HG03280 (cell line): ENCODE measurements around the gene SERINC5.
A peak's percentile ranks its signal among the peaks of the same experiment; 100 is the strongest.
"Not testable (repeated sequence)": the region's sequence is repeated elsewhere in the genome, so short reads cannot be mapped to it uniquely, and the experiment has no call there.

Experiments used
- ATAC-seq: cut with Tn5 transposase; IDR thresholded peaks from one replicate; pipeline ENCODE4 v1.9.1; 2021; ENCODE audit warnings: mild to moderate bottlenecking, moderate library complexity; ENCODE audit not compliant: unreplicated experiment

The SERINC5 gene

DNA sequence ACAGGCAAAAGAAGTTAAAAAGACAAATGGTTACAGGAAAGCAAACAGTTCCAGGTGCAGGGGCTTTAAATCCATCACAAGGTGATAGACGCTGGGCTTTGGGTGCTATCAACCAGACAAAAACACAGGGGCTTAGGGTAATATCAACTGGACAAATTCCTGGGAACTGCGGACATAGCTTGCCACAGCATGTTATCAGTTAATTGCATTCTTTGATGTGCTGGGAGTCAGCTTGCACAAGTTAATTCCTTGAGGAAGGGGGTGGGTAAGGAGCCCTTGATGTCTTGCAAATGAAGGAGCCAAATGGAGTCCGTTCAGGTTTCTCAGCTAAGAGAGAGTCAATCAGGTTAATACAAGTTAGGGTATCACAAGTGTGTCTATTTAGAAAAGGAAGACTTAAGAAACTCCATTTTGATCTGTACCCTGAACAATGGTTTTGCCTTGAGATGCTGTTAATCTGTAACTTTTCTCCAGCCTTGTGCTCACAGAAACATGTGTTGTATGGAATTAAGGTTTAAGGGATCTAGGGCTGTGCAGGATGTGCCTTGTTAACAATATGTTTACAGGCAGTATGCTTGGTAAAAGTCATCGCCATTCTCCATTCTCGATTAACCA is 144.4 kb downstream of the SERINC5 start:
- not testable (repeated sequence) for ATAC-seq

DNA sequence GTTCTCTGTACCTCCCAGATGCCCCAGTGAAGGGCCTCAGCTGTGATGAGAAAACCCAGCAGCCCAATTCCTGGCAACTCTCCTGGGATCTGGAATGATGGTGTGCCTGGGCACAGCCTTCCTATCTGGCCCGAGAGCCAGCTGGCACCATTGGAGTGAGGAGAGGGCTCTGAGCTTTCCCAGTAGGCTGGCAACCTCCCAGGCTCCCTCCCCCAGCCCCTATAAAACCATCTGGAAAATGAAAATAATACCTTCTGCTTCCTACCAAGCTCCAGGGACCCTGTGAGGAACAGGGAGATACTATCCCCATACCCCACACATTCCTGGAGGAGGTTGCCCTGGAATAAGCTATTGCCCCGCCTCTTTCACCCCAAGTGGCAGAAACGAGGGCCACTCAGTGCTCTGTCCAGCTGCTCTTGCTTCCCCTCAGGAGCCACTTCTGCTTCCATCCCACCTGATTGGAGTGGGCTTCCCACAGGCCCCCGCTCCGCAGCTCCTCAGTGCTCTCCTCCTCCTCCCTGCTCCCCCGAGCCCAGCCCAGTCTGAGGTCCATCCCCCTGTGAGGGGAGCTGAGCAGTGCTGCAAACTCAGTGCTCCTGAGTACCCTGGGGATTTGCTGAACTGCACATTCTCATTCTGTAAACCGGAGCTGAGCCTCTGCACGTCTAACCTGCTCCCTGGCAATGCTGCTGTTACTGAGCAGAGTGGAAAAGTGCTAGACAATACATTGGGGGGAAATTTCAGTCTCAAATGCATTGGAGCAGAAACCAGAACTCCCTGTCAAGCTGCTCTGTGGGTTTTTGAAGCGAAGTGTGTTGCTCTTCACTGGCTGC is 146.0 kb downstream of the SERINC5 start:
- no peak for ATAC-seq

DNA sequence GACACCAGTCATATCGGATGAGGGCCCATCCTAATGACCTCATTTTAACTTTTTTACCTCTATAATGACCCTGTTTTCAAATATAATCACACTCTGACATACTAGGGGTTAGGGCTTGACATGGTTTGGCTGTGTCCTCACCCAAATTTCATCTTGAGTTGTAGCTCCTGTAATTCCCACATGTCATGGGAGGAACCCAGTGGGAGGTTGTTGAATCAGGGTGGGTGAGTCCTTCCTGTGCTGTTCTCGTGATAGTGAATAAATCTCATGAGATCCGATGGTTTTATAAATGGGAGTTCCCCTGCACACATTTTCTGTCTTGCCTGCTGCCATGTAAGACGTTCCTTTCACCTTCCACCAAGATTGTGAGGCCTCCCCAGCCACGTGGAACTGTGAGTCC is 148.9 kb downstream of the SERINC5 start:
- ATAC-seq = no peak

DNA sequence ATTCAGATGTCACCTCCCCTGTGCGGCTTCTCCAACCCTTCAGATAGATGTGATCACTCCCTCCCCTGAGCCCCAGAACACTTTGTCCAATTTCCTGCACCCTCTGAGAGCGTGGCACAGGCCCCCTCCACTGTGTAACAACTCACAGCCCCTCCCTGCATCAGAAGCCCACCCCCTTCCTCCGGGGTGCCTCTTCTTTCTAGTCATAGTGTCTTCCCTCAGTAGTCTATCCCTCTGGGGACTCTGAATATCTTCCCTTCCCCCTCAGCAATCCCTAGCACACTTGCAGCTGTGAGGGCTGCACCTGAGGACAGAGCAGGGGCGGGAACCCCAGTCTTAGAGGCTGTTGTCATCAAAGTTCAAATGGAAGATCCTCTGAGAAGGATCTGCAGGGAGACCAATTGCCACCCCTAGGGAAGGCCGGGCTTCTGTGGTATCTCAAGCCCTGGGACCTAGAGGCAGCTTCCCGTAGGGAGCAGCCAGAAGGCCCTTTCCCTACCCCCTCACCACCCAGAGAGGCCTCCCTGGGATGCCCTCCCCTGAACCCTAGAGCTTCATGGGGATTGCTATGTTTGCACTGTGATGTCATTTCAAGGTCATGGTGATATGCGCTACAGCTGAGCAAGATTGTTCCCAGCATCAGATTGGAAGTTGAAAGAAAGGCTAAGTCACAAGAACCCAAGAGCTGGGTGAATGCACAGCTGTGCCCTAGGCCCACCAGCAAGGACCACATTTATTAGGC is 150.0 kb downstream of the SERINC5 start:
- ATAC-seq = no peak

DNA sequence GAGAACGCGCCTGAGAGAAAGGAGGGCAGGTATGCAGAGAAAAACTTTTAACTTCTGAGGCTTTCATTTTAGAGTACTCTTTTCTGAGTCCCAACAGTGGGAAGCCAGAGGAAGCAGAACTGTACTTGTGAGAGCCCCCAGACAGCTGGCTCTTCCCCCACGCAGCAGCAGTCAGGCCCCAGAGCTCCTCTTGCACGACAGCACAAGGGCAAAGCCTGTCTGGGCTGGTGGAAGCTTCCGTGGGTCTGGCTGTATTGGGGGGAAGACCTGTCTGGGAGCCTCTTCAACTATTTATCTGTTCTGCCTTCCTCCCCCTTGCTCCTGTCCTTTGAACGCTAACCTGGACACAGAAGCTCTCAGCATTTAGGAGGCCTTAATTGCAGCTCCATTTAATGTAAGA is 152.5 kb downstream of the SERINC5 start:
- no peak for ATAC-seq

DNA sequence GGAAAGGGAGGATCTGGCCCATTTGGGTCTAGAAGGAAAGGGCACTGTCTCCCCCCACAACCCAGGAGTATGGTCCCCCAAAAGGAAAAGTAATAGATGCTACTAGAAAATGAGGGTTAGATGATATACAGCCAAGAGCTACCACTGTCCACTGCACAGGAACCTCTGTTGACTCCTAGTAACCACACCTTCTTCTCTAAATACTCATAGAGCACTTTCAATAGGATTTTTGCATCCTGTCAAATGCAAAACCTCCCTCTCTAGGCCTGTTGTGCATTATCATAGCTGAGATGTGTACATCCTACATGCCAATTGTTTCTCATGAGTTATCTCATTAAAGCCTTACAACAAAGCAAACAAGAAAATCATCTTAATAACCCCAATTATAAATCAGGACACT is 153.9 kb downstream of the SERINC5 start:
- no peak for ATAC-seq

DNA sequence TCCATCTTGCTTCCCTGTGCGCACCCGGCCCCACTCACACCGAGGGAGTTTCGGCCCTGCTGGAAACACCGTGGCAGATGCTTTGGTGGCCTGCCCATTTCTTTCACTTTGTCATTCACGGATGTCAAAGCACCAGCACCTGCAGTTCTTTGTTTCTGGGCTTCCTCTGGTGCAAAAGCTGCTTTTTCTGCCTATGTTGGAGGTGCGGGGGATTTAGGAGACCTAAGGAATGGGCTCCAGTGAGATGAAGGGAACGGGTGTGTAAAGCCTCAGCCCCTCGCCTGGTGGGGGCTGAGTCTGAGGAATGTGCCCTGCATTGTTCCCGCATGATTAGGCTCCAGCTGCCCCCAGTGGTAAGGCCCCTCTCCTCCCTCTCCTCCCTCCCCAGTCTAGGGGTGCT is 158.4 kb downstream of the SERINC5 start:
- no peak for ATAC-seq

DNA sequence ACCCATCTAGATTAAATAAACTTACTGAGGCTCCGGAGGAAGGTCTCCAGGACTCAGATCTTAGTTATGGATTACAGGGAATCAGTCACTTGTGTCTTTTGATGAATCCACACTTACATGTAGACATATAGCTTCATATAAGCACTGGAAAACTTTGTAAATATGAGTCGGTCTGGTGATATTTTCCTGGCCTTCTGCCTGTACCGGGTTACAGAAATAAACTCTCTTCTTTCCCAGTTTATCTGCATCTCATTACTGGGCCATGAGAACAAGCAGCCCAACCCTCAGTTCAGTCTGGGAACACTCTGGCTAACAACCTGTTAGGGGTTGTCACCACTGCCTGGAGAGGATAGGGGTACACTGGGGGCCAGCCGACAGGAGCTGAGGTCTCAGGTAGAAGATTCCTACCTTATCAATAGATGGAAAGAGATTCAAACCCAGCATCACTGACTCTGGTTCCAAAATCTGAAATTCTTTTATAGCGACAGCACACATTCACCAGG is 161.6 kb downstream of the SERINC5 start:
- no peak for ATAC-seq

DNA sequence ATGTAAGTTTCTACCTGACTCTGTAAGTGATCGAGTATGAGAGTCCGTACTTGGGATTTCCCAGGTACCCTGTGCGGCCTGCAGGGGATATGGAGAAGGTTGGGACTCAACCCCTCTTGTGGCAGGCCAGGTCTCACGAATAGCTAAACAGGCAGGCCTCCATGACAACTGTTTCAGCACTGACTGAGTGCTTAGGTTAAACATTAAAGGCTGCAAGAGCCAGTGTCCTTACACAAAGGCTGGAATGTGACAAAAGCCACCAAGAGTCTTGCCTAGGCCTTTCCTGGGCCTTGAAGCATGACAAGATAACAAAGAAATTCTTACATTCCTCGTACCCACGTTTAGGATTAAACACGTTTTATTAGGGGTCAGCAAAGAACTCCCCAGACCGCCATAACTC is 162.1 kb downstream of the SERINC5 start:
- no peak for ATAC-seq

DNA sequence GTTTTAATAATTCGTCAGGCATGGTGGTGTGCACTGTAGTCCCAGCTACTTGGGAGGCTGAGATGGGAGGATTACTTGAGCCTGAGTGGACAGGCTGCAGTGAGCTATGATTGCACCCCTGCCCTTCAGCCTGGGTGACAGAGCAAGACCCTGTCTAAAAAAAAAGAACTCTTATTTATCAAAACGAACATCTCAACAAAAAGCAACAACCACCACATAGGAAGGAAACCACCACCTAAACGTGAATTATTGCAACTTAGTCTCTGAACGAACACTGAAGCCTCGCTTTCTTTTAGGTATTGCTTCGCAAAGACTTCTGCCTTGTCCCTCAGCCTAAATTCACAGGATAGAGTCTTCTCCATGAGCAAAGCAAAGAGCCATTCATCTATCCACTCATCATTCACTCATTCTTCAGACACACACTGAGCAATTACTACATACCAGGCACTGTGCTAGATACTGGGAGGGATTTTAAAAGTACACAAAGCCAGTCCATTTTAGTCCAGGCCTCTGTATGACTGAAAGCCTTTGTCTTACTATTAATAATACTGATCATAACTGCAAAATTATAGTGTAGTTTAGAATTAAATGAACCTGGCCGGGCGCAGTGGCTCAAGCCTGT is 163.3 kb downstream of the SERINC5 start:
- ATAC-seq = no peak

DNA sequence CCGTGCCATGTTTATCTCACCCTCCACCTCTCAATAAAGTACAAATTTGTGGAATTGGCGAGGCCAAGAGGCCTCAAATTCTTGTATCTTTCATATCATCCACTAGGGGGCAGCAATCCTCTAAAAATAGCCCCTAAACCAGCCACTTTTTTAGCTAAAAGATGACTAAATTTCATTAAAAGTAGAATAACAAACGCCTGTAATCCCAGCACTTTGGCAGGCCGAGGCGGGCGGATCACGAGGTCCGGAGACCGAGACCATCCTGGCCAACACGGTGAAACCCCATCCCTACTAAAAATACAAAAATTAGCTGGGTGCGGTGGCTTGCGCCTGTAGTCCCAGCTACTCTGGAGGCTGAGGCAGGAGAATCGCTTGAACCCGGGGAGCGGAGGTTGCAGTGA is 164.1 kb downstream of the SERINC5 start:
- not testable (repeated sequence) for ATAC-seq

DNA sequence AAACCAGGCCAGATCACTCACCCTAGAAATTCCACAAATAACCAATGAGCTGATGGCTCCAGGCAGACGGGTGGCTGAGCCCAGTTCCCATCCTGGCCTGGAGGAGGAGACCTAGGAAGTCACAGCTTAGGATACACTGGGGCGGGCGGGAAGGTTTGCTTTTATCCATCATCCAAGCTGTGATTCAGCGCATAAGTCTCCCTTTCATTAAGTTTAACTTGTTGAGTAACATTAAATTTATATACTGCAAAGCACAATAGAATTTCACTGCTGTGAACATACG is 165.0 kb downstream of the SERINC5 start:
- no peak for ATAC-seq

DNA sequence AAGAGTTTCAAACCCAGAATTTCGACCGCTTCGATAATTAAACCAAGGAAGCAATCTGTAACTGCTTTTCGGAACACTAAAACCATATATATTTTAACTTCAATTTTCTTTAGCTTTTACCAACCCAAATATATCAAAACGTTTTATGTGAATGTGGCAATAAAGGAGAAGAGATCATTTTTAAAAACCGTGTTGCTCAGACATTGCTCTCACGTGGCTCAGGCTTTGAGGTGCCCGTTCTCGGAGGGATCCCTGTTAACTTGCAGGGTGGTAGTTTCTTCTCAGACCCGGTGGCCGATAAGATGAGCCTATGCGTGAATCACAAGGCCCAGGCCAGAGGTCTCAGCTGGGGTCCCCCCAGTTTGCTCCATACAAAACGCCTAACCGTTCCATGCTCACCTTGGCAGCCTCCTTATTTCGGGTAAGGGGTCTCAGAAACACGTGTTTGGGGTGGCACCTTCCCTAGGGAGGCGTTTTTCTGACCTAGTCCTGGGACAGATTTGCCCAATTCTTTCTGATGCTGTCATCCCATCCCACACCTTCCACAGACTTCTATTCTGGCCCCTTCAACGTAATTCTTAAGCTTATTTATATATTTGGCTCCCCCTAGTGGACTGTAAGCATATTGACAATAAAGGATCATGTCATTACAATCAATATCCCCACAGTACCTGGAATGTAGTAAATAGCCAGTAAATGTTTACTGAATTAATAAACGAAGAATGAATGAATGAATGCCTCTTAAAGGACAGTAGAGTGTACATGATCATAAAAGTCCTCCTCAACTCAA is 172.6 kb downstream of the SERINC5 start:
- ATAC-seq = peak; percentile 62

DNA sequence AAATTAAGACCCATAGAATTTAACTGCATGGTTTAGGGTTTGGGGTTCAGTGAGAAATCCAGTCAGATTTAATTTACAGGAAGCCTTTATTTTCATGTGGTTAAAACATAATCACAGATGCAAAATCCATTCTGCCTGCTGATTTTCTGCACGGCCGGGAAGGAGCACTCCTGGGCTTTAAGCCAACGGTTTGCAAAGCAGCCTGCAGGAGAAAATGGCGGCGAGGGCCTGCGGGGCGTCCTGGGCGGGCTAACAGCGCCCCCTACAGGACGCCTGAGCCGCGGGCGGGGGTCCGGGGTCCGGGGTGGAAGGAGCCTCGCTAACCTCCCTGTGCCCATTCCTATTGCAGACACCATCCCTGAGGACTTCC is 173.1 kb downstream of the SERINC5 start:
- ATAC-seq = no peak

DNA sequence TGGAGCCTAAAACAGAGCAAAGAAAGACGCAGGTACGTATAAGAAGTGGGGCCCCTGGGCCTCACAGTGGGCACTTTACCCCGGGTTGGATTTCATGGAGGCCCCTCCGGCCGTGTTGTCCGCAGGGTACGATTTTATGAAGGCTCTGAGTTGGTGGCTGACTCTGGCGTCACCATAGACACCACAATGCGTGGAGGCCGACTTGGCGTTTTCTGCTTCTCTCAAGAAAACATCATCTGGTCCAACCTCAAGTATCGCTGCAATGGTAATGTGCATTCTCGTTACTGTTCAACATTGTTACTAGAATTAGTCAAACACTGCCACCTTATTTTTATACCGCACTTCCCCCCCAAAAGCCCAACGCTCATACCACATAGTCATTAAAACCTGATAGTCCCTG is 173.6 kb downstream of the SERINC5 start:
- no peak for ATAC-seq

DNA sequence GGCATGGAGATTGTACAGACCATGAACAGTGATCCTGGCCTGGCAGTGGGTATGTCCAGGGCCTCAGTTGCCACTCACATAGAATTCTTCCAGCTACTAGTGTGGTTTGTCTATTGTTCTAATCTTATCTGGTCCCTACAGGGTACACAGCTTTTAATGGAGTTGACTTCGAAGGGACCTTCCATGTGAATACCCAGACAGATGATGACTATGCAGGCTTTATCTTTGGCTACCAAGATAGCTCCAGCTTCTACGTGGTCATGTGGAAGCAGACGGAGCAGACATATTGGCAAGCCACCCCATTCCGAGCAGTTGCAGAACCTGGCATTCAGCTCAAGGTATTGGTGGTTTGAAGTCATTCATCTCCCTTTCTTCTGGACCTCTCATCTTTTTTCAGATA is 176.9 kb downstream of the SERINC5 start:
- ATAC-seq = no peak

DNA sequence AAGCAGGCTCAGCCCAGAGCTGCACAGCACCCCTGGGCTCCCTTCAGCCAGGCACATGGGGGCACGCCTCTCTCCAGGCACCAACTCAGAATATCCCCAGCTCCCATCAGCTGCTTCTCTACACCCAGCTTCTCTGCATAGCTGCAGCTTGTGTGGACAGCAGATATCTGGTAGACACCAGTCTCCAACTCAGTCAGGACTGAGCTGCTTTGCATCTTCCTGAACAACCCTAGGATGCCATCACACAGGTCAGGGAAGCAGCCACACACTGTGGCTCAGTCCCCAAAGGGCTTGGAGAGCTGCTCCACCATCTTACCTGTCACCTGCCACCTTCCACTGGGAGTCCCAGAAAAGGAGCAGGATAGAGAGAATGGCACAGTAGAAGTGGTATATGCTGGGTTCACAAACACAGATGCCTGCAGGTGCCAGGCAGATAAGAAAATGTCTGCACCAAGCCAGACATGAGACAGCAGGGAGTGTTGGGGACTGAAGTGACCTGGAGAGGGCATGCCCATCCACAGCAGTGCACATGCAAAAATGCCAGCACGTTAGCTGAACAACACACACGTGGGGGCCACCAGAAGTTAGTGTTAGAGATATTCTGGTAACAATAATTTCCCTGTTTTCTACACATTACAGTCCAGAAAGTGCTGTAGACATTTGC is 178.7 kb downstream of the SERINC5 start:
- ATAC-seq = no peak

DNA sequence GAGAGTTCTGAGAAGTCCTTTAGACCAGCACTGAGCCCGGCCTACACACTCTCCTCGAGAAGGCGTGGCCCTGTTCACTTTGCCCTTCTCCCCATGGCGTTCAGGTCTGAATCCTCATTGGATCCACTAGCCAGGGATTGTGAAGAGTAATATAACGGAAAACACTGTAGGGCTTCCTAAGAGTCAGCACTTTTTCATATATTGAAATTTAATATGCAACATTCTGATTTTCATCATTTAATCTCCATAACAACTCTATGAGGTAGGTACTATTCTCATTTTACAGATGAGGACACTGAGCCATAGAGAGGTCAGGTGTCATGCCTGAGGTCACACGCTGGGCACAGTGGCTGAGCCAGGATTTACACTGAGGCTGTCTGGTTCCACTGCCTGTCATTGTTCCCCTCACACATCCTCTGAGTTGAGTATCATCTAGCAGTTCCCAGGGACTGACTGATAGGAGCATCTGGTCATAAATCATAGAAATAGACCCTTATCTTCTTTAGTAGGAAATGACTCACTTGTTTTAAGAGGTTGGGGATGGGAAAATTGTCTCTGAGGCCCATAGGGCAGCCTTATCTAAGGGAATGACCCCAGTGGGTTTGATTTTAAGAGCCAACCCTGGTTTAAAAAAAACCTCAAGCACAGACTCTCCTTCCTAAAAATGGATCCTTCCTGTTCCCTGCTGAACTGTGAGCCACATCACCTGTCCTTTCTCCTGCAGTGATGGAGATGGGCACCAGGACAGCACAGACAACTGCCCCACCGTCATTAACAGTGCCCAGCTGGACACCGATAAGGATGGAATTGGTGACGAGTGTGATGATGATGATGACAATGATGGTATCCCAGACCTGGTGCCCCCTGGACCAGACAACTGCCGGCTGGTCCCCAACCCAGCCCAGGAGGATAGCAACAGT is 179.5 kb downstream of the SERINC5 start:
- ATAC-seq = no peak
